GM23248 (cell line): ENCODE results near the gene SRPX.

Source experiments
- EZH2 ChIP-seq: fragments of 200-600 bp; sonication (generic); IDR thresholded peaks from 2 replicates; pipeline ENCODE4 v1.6.1; 2018; ENCODE audit warnings: antibody characterized with exemption, mild to moderate bottlenecking; ENCODE audit not compliant: insufficient read depth, poor library complexity, severe bottlenecking
- EZH2phosphoT487 ChIP-seq: fragments of 200-600 bp; sonication (generic); IDR thresholded peaks from 2 replicates; pipeline ENCODE4 v1.6.1; 2018; ENCODE audit warnings: antibody characterized with exemption, moderate library complexity, mild to moderate bottlenecking, low read depth; ENCODE audit not compliant: insufficient read depth

DNA sequence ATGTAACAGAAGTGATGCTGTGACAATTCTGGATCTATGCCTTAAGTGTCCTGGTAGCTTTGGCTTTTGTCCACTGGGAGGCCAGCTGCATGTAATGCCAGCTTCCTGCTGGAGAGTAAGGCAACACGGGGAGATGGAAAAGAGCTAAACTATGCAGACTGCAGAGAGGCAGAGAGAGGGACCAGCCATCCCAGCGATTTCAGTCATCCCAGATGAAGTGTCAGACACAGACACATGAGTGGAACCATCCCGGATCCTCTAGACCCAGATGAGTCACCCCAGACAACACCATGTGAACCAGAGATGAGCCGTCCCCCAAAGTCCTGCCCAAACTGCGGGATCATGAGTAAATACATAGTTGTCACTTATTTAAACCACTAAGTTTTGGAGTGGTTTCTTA, 14.6 kb downstream of the SRPX start:
- TF ChIP-seq EZH2phosphoT487 (no peak), EZH2 (no peak)
